Ovary (tissue), 3 donors: ENCODE data around the gene PLCL1.

Source experiments
- EP300 ChIP-seq: sonication (generic); formaldehyde crosslinking; IDR thresholded peaks from one replicate; pipeline ENCODE4 v1.6.1; 2017; ENCODE audit warnings: antibody characterized with exemption
- TF ChIP-seq, protein P1 (sequence below), 3 donors: fragments of 450-650 bp in 2 of 3; fragments of 200-600 bp in 1 of 3; IDR thresholded peaks; one replicate each; pipeline versions ENCODE4 v1.5.1 to v1.8.0; 2016 to 2022; ENCODE audit warnings: antibody characterized with exemption in 3 of 3, mild to moderate bottlenecking in 1 of 3
- donor health status: DM: no; HTN: no; CAD: no.

DNA sequence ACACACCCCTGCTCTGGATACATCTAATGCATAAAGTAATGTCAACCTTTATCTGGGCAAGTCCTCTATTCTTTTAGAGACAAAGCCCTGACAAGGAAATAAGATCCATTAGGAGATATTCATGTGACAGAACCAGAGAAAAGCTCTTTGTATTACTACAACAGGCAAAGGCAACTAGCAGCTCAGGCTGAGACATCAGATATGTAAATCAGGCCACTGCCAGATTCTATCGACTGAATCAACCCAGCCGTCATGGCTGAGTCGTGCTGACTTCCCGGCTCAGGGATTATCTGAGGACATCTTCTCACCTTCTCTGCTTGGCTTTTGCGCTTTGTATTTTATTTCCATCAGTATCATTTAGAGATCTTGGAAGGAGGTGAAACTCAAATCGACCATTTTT, 294.5 kb downstream of the PLCL1 start:
- TF ChIP-seq, protein P1, sequence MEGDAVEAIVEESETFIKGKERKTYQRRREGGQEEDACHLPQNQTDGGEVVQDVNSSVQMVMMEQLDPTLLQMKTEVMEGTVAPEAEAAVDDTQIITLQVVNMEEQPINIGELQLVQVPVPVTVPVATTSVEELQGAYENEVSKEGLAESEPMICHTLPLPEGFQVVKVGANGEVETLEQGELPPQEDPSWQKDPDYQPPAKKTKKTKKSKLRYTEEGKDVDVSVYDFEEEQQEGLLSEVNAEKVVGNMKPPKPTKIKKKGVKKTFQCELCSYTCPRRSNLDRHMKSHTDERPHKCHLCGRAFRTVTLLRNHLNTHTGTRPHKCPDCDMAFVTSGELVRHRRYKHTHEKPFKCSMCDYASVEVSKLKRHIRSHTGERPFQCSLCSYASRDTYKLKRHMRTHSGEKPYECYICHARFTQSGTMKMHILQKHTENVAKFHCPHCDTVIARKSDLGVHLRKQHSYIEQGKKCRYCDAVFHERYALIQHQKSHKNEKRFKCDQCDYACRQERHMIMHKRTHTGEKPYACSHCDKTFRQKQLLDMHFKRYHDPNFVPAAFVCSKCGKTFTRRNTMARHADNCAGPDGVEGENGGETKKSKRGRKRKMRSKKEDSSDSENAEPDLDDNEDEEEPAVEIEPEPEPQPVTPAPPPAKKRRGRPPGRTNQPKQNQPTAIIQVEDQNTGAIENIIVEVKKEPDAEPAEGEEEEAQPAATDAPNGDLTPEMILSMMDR (IDR thresholded peaks at IDR 0.05) = no peak
- no peak for TF ChIP-seq EP300
